ENCODE data around the gene PPCS. TPM values are rescaled to one million over a fixed set of nuclear protein-coding genes. Genes with fewer than 3 reads are reported as not detected.

Gene PPCS
- total RNA-seq, 1 experiment from 2014 or later, result 73.0 TPM

DNA sequence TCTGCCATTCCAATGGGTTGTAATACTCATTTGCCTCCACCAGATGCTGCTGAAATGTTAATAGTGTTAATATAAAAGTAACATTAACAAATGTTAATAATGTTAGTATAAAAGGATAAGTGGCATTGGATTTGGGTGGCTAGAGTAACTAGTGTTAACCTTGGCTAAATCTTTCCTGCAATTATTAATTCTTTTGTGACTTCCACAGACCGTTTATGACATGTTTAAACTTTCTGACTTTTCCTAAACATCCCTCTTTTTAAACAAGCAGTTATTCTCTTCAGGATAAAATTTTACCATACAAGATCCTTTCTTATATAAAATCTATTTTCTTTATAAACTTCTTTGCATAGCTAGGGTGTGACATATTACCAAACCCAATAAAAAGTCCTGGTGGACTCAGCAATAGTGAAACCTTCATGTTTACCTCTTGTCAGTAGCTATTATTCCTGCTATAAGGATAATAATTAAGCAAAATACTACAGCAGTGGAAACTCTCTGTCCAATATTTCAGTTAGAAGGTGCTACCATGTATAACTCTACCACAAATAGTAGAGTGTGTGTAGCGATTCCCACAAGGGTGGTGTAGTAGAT, 48.3 kb downstream of the PPCS start:
- DNase-seq, result no peak
- BruUV-seq (replicated peaks), result no TSS peak

DNA sequence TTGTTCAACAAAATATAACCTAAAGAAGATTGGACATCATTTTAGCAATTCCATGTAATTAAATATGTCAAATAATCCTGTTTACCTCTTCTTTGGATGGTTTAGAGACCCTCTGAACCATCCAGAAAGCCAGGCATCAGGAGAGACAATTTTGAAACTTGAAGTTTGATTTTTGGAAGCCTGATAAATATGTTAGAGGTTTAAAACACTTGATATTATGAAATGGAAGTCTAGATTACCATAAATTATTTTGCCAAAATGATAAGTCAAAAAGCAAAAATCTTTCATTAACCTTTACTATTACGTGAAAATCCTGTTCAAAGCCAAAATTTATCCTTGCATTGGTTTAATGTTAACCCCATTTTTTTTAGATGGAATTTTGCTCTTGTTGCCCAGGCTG, 50.2 kb downstream of the PPCS start:
- H3K4me1 ChIP-seq (replicated peaks; ENCODE audit: insufficient read depth), result no peaks in the 10 kb centered on the region
- H3K4me3 ChIP-seq, result no peak overlapping the region
- H4K20me1 ChIP-seq (ENCODE audit: insufficient read depth), result no peaks in the 10 kb centered on the region
- no peaks in the 10 kb centered on the region for H3K27me3 ChIP-seq (ENCODE audit: insufficient read depth, low read depth)
- H3K36me3 ChIP-seq (ENCODE audit: low read depth), result no peaks in the 10 kb centered on the region; the same call in 1 of the 2 replicates
- H3F3A ChIP-seq (ENCODE audit: insufficient read depth, low read depth), result no peaks in the 10 kb centered on the region
- no peak overlapping the region for H3K27ac ChIP-seq
- POLR2A ChIA-PET (ENCODE audit: unreplicated experiment), result no interaction called here
- intact Hi-C loops (cut with micrococcal nuclease; ENCODE audit: unreplicated experiment), result no loop called here
- DNase-seq, result no peak
- peaks cover 23% of the 10 kb centered on the region; the same call in 1 of the 2 replicates for H3K9me3 ChIP-seq (ENCODE audit: insufficient read depth, low read depth)
- CTCF ChIA-PET, result no interaction called here
- no peak overlapping the region for H2AFZ ChIP-seq
- H3K4me2 ChIP-seq, result no peak overlapping the region
- H3K9me2 ChIP-seq (ENCODE audit: insufficient read depth), result no peaks in the 10 kb centered on the region
- H3K79me2 ChIP-seq (ENCODE audit: low read depth), result no peaks in the 10 kb centered on the region
- no peak for TF ChIP-seq EZH2 (IDR thresholded peaks at IDR 0.05; ENCODE audit: low read depth)
- TF ChIP-seq, protein P1, sequence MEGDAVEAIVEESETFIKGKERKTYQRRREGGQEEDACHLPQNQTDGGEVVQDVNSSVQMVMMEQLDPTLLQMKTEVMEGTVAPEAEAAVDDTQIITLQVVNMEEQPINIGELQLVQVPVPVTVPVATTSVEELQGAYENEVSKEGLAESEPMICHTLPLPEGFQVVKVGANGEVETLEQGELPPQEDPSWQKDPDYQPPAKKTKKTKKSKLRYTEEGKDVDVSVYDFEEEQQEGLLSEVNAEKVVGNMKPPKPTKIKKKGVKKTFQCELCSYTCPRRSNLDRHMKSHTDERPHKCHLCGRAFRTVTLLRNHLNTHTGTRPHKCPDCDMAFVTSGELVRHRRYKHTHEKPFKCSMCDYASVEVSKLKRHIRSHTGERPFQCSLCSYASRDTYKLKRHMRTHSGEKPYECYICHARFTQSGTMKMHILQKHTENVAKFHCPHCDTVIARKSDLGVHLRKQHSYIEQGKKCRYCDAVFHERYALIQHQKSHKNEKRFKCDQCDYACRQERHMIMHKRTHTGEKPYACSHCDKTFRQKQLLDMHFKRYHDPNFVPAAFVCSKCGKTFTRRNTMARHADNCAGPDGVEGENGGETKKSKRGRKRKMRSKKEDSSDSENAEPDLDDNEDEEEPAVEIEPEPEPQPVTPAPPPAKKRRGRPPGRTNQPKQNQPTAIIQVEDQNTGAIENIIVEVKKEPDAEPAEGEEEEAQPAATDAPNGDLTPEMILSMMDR (conservative IDR thresholded peaks at IDR 0.05), result no peak
- BruUV-seq (replicated peaks), result no TSS peak

More for the DNA sequence above, 48.3 kb downstream of the PPCS start:
- H3K27me3 ChIP-seq (ENCODE audit: insufficient read depth, low read depth), result no peaks in the 10 kb centered on the region
- no peaks in the 10 kb centered on the region for H3K79me2 ChIP-seq (ENCODE audit: low read depth)
- H3K36me3 ChIP-seq (ENCODE audit: low read depth), result no peaks in the 10 kb centered on the region; the same call in 1 of the 2 replicates
- no peaks in the 10 kb centered on the region for H4K20me1 ChIP-seq (ENCODE audit: insufficient read depth)
- H3K27ac ChIP-seq, result no peak overlapping the region
- peaks cover 23% of the 10 kb centered on the region; the same call in 1 of the 2 replicates for H3K9me3 ChIP-seq (ENCODE audit: insufficient read depth, low read depth)
- H3F3A ChIP-seq (ENCODE audit: insufficient read depth, low read depth), result no peaks in the 10 kb centered on the region
- H3K4me3 ChIP-seq, result no peak overlapping the region
- no peaks in the 10 kb centered on the region for H3K4me1 ChIP-seq (replicated peaks; ENCODE audit: insufficient read depth)
- TF ChIP-seq, protein P1 (conservative IDR thresholded peaks at IDR 0.05), result 0 out of 2 replicates have a peak, but pooled peaks have one; percentile 12
- TF ChIP-seq EZH2 (IDR thresholded peaks at IDR 0.05; ENCODE audit: low read depth), result no peak
- CTCF ChIA-PET, result no interaction called here
- POLR2A ChIA-PET (ENCODE audit: unreplicated experiment), result no interaction called here
- no peak overlapping the region for H2AFZ ChIP-seq
- intact Hi-C loops (cut with micrococcal nuclease; ENCODE audit: unreplicated experiment), result no loop called here
- H3K9me2 ChIP-seq (ENCODE audit: insufficient read depth), result no peaks in the 10 kb centered on the region
- no peak overlapping the region for H3K4me2 ChIP-seq

Other genes starting within 250 kb of the PPCS start
- 46.7 and 60.4 TPM in 2 replicates for gene FOXJ3, start 121.3 kb upstream of the PPCS start, total RNA-seq (2021)
- gene RIMKLA, start 75.8 kb upstream of the PPCS start, total RNA-seq (2021), result 0.35 and 0.48 TPM in 2 replicates
- gene ZMYND12, start 521 bp upstream of the PPCS start, total RNA-seq (2021), result 1.7 and 3.7 TPM in 2 replicates
- 6.9 and 10.2 TPM in 2 replicates for gene CCDC30, start 6.7 kb downstream of the PPCS start, total RNA-seq (2021)
- 82.7 and 102 TPM in 2 replicates for gene PPIH, start 201.9 kb downstream of the PPCS start, total RNA-seq (2021)
- 656 and 1,130 TPM in 2 replicates for gene YBX1, start 225.9 kb downstream of the PPCS start, total RNA-seq (2021)